GDM1 (cell line): ENCODE data around the gene FMOD.
A peak's percentile ranks its signal among the peaks of the same experiment; 100 is the strongest.

Experiments used
- DNase-seq: peaks from one replicate; lab custom pipeline; 2025; lab: John Stamatoyannopoulos, UW

FMOD gene

DNA sequence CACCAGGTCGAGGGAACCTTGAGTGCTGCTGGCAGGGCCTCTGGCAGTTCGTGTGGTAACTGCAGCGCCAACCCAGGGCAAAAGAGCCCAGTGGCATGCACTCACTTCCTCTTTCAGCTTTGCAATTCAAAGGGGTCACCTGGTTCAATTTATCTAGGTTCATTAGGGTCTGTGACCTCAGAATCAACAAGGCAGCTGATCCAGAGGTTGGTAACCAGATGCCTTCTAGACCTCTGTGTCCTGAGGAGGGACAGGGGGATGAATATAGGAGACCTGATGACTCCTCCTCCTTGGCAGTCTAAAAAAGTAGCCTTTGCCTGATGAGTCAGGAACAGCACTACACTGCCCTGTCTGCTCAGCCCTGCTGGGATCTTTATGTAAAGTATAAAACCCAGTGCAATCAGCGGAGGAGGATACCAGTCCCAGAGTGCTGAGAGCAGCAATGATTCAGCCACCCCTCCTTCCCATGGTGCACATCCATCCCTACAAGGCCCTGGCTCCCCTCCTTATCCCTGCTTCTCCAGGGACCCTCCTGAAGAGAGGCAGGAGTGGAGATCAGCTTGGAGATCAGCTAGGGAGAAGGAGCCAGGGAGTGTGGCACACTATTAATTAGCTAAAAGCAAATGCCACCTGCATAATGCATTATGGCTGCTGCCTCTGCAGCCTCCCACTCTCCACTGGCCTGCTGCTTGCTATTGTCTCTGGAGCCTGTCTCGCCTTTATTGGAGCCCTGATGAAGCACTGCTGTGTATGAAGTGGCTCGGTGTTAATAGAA, 11.2 kb upstream of the FMOD start:
- DNase-seq, result no peak

DNA sequence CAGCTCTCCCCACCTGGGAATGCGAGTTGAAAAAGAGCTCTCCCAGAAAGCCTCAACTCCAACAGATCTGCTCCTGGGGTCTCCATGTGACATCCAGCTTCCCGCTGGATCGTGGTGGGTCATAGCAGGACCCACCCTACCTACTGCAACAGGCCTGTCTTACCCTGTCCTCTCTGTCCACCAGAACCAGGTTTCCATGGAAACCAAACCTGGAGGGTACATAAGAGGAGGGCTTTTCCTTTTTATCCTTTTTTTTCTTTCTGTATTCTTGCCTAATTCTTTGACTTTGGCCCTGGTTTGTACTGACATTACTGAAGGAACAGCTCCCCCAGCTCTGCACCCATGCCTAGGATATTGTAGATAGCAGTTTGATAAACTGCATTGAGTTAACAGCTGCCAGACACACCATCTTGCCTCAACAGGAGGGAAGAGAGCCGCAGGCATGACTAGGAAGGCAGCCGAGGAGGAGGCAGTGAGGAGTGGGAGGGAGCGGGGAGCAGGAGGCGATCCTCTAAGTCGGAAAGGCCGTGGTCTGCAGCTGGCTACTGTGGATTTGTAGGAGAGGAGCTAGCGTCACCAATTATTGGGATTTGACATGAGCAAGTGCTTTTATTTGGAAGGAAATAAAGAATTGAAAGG, 9.7 kb upstream of the FMOD start:
- no peak for DNase-seq

- DNase-seq, result no peak
These were observed 8.2 kb upstream of the FMOD start for GRCh38 chr1:203359010-203359571.

DNA sequence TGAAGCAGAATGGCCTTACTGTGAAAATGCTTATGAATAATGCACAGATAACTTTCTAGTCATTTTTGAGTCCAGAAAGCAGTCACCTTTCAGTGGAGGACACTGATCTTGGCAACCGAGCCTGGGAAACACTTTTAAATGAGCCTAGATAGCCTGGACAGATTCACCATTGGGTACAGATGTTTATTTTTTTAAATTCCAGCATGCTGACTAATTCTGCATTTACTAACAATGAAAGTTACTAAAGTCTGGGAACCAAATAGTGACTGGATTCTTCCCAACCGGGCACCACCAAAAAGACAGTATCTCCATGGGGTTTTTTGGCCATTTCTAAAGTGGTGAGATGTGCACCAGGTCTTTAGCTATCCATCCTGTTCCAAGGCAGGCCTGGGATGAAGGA, 3.3 kb upstream of the FMOD start:
- DNase-seq, result no peak

DNA sequence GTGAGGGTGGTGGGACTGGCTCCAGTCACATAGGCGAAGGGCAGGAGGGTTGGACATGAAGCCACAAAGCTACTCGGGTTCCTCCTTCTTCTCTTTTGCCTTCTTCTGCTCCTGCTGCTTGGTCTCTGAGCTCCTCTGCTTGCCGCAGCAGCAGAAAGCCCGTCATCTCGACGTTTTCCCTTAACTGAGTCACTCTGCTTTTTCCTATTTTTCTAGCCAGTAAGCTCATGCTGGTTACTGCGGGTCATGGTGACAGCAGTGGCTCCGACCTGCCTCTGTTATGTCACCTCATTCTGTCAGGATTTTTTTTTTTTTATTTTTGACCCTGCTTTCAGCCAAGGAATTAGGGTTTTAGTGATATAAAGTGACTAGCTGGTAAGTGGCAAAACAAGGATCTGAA, 2.6 kb upstream of the FMOD start:
- DNase-seq, result no peak

DNA sequence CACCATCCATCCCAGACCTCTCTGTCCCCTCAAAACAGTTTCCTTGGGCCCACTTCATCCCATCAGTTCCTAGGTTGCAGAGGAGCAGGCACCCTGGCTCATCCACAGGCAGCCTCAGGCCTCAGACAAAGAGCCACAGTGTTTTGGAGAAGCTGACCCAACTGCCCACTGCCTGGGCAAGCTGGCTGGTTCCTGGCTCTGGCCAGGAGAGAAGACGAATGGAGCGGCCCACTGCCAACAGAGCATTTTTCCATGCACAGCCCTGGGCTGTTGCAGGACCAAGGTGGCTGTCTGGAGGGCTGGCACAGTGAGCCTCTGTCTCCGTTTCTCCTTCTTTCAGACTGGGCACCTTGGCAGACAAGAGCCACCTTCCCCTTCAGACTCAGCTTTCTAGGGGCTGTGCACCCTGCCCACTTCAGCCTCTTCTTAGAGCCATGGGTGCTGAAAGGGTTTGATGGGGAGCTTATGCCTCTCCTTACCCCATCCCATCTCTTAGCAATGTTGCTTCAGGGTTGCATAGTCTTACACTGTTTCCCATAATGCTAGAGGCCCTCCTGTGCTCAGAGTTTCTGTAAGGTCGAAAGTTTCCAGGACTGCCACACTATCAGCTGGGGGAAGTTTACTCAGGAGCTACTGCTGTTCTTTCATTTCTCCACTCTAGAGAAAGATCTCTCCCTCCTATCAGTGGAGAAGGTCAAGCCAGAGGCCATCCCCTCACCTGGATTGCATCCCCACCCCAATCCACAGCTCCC, 973 bp downstream of the FMOD start:
- no peak for DNase-seq

DNA sequence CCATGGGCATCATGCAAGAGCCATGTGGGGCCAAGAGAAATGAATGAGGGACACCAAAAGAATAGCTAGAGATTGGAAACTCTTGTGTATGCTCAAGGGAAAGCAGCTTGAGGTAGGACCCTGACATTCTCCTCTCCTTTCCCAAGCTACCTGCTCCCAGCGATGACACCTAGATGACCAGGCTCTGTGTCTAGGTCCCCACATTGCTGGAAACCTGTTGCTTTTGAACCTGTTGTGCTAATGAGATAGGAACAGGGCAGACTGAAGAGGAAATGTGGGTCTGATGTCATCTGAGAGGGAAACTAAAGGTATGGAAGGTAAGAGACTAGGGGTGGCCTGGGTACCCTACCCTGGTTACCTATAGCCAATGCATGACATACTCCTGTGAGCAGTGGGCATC, 1.8 kb downstream of the FMOD start:
- DNase-seq, result no peak

DNA sequence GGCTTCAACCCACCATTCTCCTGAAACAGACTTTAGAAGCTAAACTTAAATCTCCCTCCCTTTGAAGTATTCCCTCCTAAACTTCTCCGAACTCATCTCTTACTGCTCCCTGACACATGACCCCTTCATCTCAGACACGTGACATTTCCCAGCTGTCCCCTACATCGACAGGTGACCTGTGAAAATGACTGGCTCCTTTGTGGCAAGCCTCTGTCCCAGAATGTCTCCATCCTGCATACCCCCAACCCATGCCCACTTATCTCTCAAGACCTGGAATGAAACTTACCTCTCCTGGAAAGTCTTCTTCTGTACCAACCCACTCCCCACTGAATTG, 4.2 kb downstream of the FMOD start:
- DNase-seq, result no peak

- DNase-seq, result no peak
These were observed 4.7 kb downstream of the FMOD start for GRCh38 chr1:203346060-203346768.

- no peak for DNase-seq
These were observed 6.8 kb downstream of the FMOD start for GRCh38 chr1:203343956-203344754.

DNA sequence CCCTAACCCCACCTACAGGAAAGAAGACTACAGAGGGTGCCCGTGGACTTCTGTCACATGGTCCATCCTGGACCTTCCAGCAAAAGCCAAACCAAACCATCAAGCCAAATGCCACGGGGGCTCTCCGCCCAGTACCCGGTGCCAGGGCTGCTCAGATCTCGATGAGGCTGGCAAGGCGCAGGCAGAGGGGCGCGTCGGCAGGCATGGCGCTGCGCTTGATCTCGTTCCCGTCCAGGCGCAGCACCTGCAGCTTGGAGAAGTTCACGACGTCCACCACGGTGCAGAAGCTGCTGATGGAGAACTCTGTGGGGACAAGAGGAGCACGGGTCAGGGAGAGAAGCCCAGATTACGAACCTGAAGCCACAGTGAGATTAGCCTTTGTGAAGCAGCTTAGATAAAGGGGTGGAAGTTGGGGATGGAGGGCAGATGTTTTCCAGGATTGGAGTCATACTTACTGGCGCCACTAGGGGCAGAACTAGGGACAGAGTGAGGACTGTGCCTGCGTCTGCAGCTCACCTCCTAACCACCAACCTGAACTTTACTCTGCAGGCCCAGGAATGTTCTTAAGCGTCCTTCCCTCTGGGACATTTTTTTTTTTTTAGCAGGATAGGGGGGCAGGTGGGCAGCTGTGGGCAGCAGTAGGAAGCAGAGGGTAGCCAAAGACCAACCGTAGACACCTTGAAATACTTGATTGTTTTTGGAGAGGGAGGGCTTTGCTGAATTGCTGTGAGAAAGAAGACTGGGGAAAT, 8.6 kb downstream of the FMOD start:
- DNase-seq, result no peak

DNA sequence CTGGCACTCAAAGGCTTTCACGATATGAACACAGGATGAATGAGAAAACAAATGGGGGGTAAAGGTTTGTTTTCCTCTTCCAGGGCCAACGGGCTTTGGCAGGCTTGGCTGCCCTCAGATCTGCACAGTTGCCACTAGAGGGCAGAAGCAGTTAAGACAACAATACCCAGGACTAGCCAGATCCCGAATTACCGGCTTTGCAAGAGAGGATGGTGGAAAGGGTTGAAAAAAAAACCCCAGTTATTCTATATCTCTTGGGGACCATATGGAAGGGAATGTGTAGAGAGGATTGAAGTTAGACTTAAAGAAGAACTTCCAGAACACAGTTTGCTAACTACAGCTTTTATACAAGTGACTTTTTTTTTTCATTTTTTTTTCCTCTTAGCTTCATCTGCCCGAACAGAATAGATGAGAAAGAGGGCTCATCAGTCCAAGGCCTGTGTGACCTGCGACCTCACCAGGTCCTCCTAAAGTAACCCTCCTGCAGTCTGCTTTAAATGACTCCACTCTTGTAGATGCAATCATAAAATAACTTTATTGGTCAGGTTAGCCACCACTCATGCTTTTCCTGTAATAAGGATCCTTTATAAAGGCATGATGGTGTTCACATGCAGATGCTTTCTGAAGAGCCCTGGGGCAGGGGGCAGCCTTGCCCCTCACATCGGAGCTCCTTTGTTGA, 10.7 kb downstream of the FMOD start:
- DNase-seq, result peak; percentile 48

- DNase-seq, result peak; percentile 46
These were observed 12.4 kb downstream of the FMOD start for GRCh38 chr1:203338335-203339036.

- no peak for DNase-seq
These were observed 14.8 kb downstream of the FMOD start for GRCh38 chr1:203336097-203336496.

DNA sequence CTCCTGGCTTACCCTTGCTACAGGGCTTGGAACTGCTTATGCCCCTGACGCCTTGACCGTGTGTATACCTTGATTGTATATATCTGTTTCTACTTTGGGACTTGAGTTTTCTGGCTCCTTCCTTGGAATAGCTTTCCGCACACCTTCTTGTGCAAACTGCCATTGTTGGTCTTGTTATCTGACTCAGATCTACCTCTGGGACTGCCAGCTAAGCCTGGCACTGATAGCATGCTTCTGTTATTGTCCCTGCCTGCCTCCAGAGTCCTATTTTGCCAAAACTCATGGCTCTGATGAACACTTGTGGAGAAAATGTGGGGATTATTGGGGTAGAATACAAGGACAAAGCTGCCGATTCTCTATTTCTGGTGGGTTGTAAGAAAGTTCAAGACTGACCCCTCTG, 15.4 kb downstream of the FMOD start:
- DNase-seq, result no peak

- DNase-seq, result no peak
These were observed 19.7 kb downstream of the FMOD start for GRCh38 chr1:203331224-203331623.

DNA sequence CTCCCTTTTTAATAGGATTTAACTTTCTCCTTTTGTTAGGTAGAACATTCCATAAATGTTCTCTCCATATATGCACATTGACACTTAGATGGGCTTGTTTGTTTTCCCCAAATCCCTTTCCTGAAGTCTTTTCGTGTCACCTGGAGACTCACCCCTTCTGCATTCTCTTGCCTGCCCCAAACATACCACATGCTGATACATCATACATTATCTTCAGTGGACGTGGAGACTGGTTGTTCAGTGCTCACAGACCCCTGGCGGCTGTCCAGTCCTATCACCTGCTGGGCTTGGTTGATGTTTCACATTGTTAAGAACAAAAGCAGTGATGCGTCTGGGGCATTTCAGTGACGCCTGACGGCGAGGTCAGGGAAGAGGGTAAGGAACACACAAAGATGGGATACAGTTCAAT, 22.2 kb downstream of the FMOD start:
- no peak for DNase-seq

DNA sequence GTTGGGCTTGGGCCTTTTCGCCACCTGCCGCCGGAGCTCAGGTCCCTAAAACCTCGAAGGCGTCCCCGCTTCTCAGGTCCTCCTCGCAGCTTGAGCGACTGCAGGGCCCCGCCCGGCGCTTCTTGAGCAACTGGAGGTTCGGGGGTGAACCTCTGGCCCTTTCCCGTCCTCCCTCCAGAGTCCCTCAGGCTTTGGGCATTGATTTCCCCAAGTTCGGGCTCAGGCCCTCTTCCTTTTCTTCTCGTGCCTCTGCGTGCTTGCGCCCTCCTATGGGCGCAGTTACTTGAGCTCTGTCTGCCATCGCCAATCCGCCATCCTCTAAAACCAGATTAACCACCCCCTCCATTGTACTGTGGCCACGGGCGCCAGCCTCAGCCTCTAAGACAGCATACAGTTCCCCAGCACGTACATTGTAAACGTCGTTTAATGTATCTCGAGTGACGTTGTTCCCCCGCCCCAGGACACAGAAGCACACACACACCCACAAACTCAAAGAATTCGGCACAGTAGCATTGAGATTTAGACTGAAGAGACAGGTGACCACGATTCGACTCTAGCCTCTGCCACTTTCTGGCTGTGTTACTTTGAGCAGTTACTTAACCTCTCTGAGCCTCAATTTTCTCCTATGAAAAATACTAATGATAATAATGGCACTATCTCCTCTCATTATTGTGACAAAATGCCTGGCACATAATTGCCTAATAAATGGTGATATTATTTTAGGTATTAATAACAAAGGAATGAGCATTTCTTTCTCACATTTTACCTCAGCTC, 23.1 kb downstream of the FMOD start:
- DNase-seq, result peak; percentile 68
